HepG2 (cell line): ENCODE measurements around the gene MTA2. TPM values are rescaled to one million over a fixed set of nuclear protein-coding genes. Genes with fewer than 3 reads are reported as not detected.

Experiments used
- ATAC-seq: fragments of 200-7000 bp; cut with Tn5 transposase; 3 replicates; pipeline ENCODE4 v1.9.1; 2020; ENCODE audit warnings: mild to moderate bottlenecking, moderate library complexity
- BruUV-seq: library from RNA; stranded (reverse); fragments of 400-500 nt; replicated peaks from 2 replicates; lab custom pipeline; 2021; lab: Mats Ljungman, UMichigan
- CTCF ChIA-PET: fragments of 300-600 bp; formaldehyde crosslinking; extraction: SDS; loops from one replicate; lab custom pipeline; 2021; ENCODE audit warnings: low total read pairs, inconsistent platforms, low intra/inter-chr PET ratio; lab: Yijun Ruan, JAX
- POLR2A ChIA-PET: fragments of 350-600 bp; sonication (Branson Sonifier 250); formaldehyde crosslinking; loops from one replicate; lab custom pipeline; 2020; ENCODE audit warnings: antibody characterized with exemption, inconsistent platforms; lab: Yijun Ruan, JAX
- DNase-seq: peaks from one replicate; pipeline ENCODE4 v3.0.0-alpha.2; 2015; ENCODE audit warnings: low spot score
- FAIRE-seq: peaks from 3 replicates; lab custom pipeline; 2011; peaks lifted over from hg19 to GRCh38; lab: Jason Lieb, UNC
- H2AFZ ChIP-seq: one replicate; pipeline ENCODE4 v1.6.1; 2011; ENCODE audit warnings: low read length, inconsistent platforms
- H3K27ac ChIP-seq: fragments of 300-600 bp; 3 replicates; pipeline ENCODE4 v1.8.0; 2011; ENCODE audit warnings: mixed run types, mild to moderate bottlenecking, mixed read lengths, low read length, inconsistent platforms; ENCODE audit not compliant: insufficient read depth; ENCODE audit errors: extremely low read length
- H3K27me3 ChIP-seq, 2 experiments: fragments of 200-600 bp in 1 of 2; 2 replicates in 1 of 2; 3 replicates in 1 of 2; pipeline versions ENCODE4 v1.6.0 to v1.8.0; 2011; ENCODE audit warnings: low read length in 2 of 2, mild to moderate bottlenecking in 2 of 2, moderate library complexity in 2 of 2, inconsistent platforms in 1 of 2; ENCODE audit not compliant: insufficient read depth in 2 of 2, control insufficient read depth in 1 of 2
- H3K36me3 ChIP-seq, 2 experiments: fragments of 200-600 bp in 1 of 2; replicated peaks in 1 of 2; 2 replicates in 1 of 2; 3 replicates in 1 of 2; pipeline versions ENCODE4 v1.5.1 to v1.8.0; 2011; ENCODE audit warnings: low read length in 2 of 2, inconsistent platforms in 1 of 2; ENCODE audit not compliant: insufficient read depth in 2 of 2, control insufficient read depth in 1 of 2
- H3K4me1 ChIP-seq: 2 replicates; pipeline ENCODE4 v1.5.1; 2012; ENCODE audit warnings: low read length, inconsistent platforms; ENCODE audit not compliant: insufficient read depth
- H3K4me2 ChIP-seq: 2 replicates; pipeline ENCODE4 v1.6.0; 2011; ENCODE audit warnings: low read depth, low read length, inconsistent platforms
- H3K4me3 ChIP-seq, 3 experiments: fragments of 200-600 bp in 1 of 3; sonication (generic), shearing (Covaris generic) in 1 of 3; replicated peaks in 1 of 3; 2 replicates each; pipeline ENCODE4 v1.5.1; 2011 to 2016; ENCODE audit warnings: low read length in 3 of 3, inconsistent platforms in 2 of 3, low read depth in 2 of 3, mild to moderate bottlenecking in 2 of 3, control low read depth in 1 of 3, mixed read lengths in 1 of 3; ENCODE audit not compliant: insufficient read depth in 1 of 3
- H3K79me2 ChIP-seq: one replicate; pipeline ENCODE4 v1.6.1; 2011; ENCODE audit warnings: low read length, inconsistent platforms; ENCODE audit not compliant: insufficient read depth
- H3K9ac ChIP-seq: 2 replicates; pipeline ENCODE4 v1.6.0; 2011; ENCODE audit warnings: mild to moderate bottlenecking, low read depth, low read length, inconsistent platforms; ENCODE audit not compliant: insufficient read depth
- H3K9me3 ChIP-seq: 2 replicates; pipeline ENCODE4 v1.5.1; 2012; ENCODE audit warnings: mild to moderate bottlenecking, low read length
- H4K20me1 ChIP-seq: 2 replicates; pipeline ENCODE4 v1.6.0; 2011; ENCODE audit warnings: inconsistent platforms, mild to moderate bottlenecking, low read length, moderate library complexity; ENCODE audit not compliant: insufficient read depth
- RFX1 ChIP-seq: fragments of 450-650 bp; IDR thresholded peaks from 2 replicates; pipeline ENCODE4 v1.6.1; 2017
- ZNF235 ChIP-seq: sonication (generic); formaldehyde crosslinking; IDR thresholded peaks from 2 replicates; pipeline ENCODE4 v1.8.1; 2023; ENCODE audit warnings: mild to moderate bottlenecking, missing genetic modification reagents, borderline replicate concordance
- WGBS: methylation state at CpG from one replicate; pipeline ENCODE4 v1.1.6; 2017; ENCODE audit warnings: low lambda C conversion rate; 5-methylcytosine and 5-hydroxymethylcytosine counted together
- in situ Hi-C: cut with HindIII; loops from 2 replicates; pipeline ENCODE4 v1.10.0; 2017; ENCODE audit warnings: low pct_unique_long_range_greater_than_20kb; ENCODE audit not compliant: extremely low pct_ligation_motif_present
- intact Hi-C: fragments of 100-400 bp; cut with micrococcal nuclease; formaldehyde crosslinking; loops from one replicate; pipeline ENCODE4 v1.10.0; 2022; ENCODE audit not compliant: unreplicated experiment
- polyA plus RNA-seq, 8 experiments: library from polyadenylated mRNA; depleted of rRNA in 3 of 8; stranded (reverse) in 7 of 8; unstranded in 1 of 8; fragments of >200 nt; fragmentation: Illumina TruSeq in 4 of 8; extraction: Trizol in 4 of 8; gene quantifications; 2 replicates each; pipeline versions ENCODE4 v1.2.1 to v1.2.3, GENCODE V29; 2011 to 2016; ENCODE audit warnings: low read depth in 4 of 8, missing spikeins in 1 of 8, mixed read lengths in 1 of 8; ENCODE audit not compliant: insufficient read depth in 1 of 8
- total RNA-seq, 5 experiments: library from RNA; depleted of rRNA; stranded (reverse); fragments of >200 nt; fragmentation: Illumina TruSeq; extraction: Trizol; gene quantifications; 2 replicates each; pipeline ENCODE4 v1.2.3, GENCODE V29; 2016; ENCODE audit warnings: low read depth in 1 of 5
- TF ChIP-seq, protein P1 (sequence below): sonication (generic); formaldehyde crosslinking; IDR thresholded peaks from 2 replicates; pipeline ENCODE4 v1.4.0; 2020; ENCODE audit warnings: missing genetic modification reagents, borderline replicate concordance

The MTA2 gene
- total and polyA plus RNA-seq, 2 of the 13 experiments (the other 11 are each of a cell fraction or from before 2014, with no cell fraction given) = 14.0 to 70.0 TPM

- TF ChIP-seq, protein P1, sequence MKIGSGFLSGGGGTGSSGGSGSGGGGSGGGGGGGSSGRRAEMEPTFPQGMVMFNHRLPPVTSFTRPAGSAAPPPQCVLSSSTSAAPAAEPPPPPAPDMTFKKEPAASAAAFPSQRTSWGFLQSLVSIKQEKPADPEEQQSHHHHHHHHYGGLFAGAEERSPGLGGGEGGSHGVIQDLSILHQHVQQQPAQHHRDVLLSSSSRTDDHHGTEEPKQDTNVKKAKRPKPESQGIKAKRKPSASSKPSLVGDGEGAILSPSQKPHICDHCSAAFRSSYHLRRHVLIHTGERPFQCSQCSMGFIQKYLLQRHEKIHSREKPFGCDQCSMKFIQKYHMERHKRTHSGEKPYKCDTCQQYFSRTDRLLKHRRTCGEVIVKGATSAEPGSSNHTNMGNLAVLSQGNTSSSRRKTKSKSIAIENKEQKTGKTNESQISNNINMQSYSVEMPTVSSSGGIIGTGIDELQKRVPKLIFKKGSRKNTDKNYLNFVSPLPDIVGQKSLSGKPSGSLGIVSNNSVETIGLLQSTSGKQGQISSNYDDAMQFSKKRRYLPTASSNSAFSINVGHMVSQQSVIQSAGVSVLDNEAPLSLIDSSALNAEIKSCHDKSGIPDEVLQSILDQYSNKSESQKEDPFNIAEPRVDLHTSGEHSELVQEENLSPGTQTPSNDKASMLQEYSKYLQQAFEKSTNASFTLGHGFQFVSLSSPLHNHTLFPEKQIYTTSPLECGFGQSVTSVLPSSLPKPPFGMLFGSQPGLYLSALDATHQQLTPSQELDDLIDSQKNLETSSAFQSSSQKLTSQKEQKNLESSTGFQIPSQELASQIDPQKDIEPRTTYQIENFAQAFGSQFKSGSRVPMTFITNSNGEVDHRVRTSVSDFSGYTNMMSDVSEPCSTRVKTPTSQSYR (CRISPR knock-in tag) = peak; percentile 65; the same call in 1 of the 2 replicates
These were observed 2.9 kb upstream of the MTA2 start (continued) for GRCh38 chr11:62604460-62605120.

DNA sequence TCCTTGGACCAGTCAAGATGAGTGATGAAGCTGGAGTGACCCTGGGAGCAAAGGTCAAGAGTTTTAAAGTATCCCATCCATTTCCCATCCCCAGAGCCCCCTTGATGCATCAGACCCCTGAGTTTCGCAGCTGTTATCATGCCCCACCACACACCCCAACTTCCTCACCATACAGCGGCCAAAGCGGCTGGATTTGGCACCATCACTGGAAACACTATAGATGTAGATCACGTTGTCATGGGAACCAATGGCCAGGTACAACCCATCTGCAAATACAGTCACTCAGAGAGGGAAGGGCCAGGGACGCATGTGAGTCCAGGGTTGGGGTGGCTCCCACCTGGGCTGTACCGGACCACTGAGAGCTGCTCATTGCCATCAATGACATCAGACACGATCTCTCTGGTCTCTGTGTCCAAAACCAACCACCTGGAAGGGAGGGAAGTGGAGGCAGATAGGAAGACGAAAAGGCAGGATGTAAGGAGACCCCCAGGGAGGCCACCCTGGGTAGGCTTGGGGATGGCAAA, 2.2 kb upstream of the MTA2 start:
- H3K4me3 ChIP-seq = no peak overlapping the region
- no peaks in the 10 kb centered on the region; a peak in 1 of 5 replicates for H3K27me3 ChIP-seq
- H4K20me1 ChIP-seq = no peaks in the 10 kb centered on the region
- ChIA-PET CTCF (no interaction called here), POLR2A (interaction anchor here (1.0 to 2.0 kb wide), 4 partner anchors 12 to 237 kb away, joined by 3 to 8 read pairs (median 6); partner anchors contain the start of genes B3GAT3, C11orf98, CSKMT and TUT1)
- intact Hi-C loops (no loop called here), in situ Hi-C loops (no loop called here)
- H3K9ac ChIP-seq = no peak overlapping the region
- TF ChIP-seq RFX1 = peak; percentile 40
- TF ChIP-seq ZNF235 (CRISPR knock-in tag) = no peak
- 98% methylated on average over 8 of the region's 8 CpGs for WGBS
- H3K36me3 ChIP-seq = peaks cover 0 to under 1% of the 10 kb centered on the region in 2 experiments; a peak in 3 of 5 replicates
- FAIRE-seq = no peak
- BruUV-seq = no TSS peak
- no peak for DNase-seq
- H3K27ac ChIP-seq = no peak overlapping the region
- H2AFZ ChIP-seq = no peak overlapping the region
- no peaks in the 10 kb centered on the region for H3K9me3 ChIP-seq
- H3K4me2 ChIP-seq = no peak overlapping the region
- H3K4me1 ChIP-seq = peaks cover 48% of the 10 kb centered on the region
- peaks cover 25% of the 10 kb centered on the region for H3K79me2 ChIP-seq
- no peak for ATAC-seq
